GM12864 (cell line): ENCODE data around the gene ABCC4.

ENCODE experiments used
- DNase-seq: peaks from one replicate; pipeline ENCODE4 v3.0.0-alpha.2; 2011; ENCODE audit warnings: low read depth
- H3K4me3 ChIP-seq: 2 replicates; pipeline ENCODE4 v1.5.1; 2011; ENCODE audit warnings: mild to moderate bottlenecking, low read depth, low read length, control low read depth
- TF ChIP-seq, protein P1 (sequence below): IDR thresholded peaks from 2 replicates; pipeline ENCODE4 v1.5.1; 2011; ENCODE audit warnings: low read depth, mild to moderate bottlenecking, moderate library complexity, low read length, control low read depth, inconsistent platforms; ENCODE audit errors: missing control alignments

Gene ABCC4

DNA sequence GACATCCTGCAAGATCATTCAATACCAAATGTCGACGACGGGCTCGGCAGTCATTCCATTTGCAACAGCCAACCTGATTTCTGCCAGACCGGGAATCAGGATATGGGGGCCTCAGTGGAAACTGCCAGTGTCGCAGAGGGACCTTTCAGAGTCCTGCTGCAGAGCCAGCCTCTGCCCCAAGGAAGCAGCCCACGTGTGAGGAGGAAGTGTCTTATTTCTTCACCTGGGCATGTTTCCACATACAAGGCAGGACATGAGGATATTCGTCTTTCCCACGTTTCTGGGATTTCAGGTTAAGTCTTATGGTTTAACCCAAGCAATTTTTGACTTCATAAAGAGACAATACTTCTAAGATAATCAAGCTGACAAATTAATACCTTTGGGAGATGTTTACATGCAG, 69.9 kb downstream of the ABCC4 start:
- H3K4me3 ChIP-seq: no peak overlapping the region
- DNase-seq: no peak
- TF ChIP-seq, protein P1, sequence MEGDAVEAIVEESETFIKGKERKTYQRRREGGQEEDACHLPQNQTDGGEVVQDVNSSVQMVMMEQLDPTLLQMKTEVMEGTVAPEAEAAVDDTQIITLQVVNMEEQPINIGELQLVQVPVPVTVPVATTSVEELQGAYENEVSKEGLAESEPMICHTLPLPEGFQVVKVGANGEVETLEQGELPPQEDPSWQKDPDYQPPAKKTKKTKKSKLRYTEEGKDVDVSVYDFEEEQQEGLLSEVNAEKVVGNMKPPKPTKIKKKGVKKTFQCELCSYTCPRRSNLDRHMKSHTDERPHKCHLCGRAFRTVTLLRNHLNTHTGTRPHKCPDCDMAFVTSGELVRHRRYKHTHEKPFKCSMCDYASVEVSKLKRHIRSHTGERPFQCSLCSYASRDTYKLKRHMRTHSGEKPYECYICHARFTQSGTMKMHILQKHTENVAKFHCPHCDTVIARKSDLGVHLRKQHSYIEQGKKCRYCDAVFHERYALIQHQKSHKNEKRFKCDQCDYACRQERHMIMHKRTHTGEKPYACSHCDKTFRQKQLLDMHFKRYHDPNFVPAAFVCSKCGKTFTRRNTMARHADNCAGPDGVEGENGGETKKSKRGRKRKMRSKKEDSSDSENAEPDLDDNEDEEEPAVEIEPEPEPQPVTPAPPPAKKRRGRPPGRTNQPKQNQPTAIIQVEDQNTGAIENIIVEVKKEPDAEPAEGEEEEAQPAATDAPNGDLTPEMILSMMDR: no peak

DNA sequence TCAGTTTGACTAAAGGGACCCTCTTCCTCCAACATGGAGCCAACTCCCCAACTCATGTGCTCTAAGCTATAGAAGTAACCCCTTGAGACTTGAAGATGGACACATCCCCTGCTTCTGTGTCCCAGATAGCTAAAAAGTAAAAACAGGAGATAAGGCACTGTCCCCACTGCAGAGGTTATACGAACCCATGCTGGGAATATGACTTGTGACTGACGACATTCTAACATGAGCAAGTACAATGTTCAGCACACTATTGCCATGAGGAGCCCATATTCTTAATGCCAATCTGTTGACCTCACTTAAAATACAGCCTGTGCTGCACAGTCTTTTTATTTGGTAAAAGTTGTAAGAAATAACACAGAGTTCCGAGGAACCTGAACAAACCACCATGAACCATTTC, 71.4 kb downstream of the ABCC4 start:
- TF ChIP-seq, protein P1: no peak
- no peak overlapping the region for H3K4me3 ChIP-seq
- DNase-seq: no peak

DNA sequence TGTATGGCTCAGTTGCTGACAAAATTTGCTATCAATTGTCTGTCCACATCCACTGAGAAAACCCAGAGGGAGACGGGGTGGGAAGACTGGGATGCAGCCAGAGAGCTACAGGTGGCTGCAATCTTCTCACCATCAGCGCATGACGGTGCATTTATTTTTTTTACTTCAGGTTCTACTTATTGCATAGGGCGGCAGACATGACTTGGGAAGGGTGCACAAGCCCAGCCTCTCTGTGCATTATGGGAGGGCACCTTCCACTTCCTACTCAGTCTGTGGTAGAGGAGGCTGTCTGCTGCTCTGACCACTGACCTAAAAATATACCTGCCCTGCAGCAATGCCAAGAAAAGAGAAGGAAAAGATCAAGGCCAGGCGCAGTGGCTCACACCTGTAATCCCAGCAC, 73.1 kb downstream of the ABCC4 start:
- TF ChIP-seq, protein P1: no peak
- DNase-seq: no peak
- H3K4me3 ChIP-seq: no peak overlapping the region

DNA sequence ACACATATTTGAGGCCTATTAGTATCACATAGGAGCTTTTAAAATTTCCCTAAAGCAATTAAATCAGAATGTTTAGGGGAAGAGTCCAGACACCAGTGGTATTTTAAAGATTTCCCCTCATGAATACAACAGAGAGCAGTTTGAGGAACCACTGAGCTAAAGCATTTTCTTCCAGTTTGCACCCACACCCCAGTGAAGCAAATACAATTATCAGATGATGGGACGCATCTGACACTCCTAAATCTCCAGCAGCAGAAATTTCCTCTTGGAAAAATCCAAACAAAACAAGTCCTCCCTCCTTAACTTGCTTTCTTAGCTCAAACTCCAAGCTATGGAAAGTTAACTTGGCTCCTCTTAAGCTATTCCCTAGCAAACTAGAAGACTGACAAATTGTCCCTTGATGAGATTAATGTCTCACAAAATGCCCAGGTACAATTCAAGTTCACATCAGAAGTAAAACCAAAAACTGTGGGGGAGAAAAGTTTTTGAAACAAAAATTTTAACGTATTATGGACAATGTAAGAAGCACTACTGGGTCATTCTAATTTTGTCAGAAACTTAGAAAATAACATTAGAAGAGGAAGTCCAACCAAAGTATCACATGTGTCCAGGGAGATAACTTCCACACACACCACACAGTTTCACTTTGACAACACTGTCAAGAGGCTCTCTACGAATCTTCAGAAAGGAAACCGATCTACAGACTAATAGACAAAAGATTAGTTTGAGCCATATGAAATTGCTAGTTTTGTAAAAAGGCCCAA, 74.1 kb downstream of the ABCC4 start:
- peak; percentile 83 for DNase-seq

DNA sequence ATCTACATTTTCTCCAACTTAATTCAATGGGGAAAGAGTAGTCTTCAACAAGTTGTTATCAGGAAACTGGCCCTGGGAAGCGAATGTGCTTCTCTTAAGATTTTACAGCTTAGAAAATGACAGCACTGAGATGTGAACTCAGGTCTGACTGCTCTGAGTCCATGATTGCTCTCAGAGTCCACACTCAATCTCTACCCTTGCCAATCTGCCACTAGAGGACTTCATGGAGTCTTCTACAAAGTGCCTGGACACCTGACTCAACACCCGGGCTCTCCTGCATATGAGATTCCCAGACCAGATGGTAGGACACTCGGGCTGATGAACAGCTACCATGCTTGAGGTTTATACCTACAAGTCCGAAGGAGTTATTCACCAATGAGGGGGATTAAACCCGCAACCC, 74.8 kb downstream of the ABCC4 start:
- DNase-seq: no peak
- TF ChIP-seq, protein P1: peak; percentile 26
- no peak overlapping the region; the same call in 1 of the 2 replicates for H3K4me3 ChIP-seq

More for the DNA sequence above, 74.1 kb downstream of the ABCC4 start:
- TF ChIP-seq, protein P1: no peak
- no peak overlapping the region; the same call in 1 of the 2 replicates for H3K4me3 ChIP-seq

DNA sequence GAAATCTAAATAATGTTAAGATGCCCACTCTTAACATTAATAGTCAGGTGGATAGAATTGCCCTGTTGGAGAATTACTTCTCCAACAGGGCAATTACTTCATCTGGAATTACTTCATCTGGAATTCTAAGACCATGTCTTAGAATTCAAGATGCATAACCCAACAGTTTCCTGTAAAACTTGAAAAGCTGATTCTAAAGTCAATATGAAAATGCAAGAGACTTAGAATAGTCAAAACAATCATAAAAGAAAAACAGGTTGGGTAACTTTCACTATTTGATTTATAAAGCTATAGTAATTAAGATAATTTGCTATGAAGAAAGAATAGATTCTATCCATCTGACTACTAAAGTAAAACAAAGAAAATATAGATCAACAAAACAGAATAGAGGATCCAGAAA, 75.2 kb downstream of the ABCC4 start:
- DNase-seq: no peak
- no peak overlapping the region for H3K4me3 ChIP-seq
- TF ChIP-seq, protein P1: no peak

DNA sequence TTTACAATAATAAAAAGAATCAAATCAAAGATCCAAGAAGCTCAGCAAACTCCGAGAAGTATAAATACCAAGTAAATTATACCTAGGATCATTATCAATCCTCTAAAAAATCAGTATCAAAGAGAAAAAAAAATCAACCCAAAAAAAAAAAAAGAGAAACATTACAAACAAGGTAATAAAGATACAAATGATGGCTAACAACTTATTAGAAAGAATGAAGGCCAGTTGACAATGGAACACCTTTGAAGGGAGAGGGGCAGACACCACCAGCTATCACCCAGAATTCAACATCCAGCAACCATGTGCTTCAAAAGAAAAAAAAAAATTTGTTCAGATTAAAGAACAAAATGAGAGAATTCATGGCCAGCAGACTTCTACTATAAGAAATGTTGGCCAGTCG, 77.2 kb downstream of the ABCC4 start:
- no peak overlapping the region for H3K4me3 ChIP-seq
- TF ChIP-seq, protein P1: no peak
- no peak for DNase-seq
